Measurements from ENCODE around the gene GMDS. TPM values are rescaled to one million over a fixed set of nuclear protein-coding genes. Genes with fewer than 3 reads are reported as not detected.

GMDS gene
- total RNA-seq, 1 experiment from 2014 or later, result 27.6 TPM

GRCh38 chr6:1705183-1705582, 540.2 kb downstream of the GMDS start:
- TF ChIP-seq CTCF (conservative IDR thresholded peaks at IDR 0.05), result no peak
- Histone ChIP-seq H4K5ac (ENCODE audit: insufficient read length, low read depth, low read length) (no peak overlapping the region), H2BK120ac (ENCODE audit: low read depth, low read length, poor library complexity, severe bottlenecking) (no peak overlapping the region), H3K79me2 (ENCODE audit: insufficient read depth, low read length) (no peaks in the 10 kb centered on the region), H3K4me1 (ENCODE audit: insufficient read depth, low read length) (no peaks in the 10 kb centered on the region), H3K56ac (ENCODE audit: insufficient read length, low read depth, low read length) (no peak overlapping the region), H3K27ac (ENCODE audit: insufficient read length, low read depth, low read length) (no peak overlapping the region), H4K91ac (ENCODE audit: insufficient read length, low read depth, low read length) (no peak overlapping the region), H3K23me2 (ENCODE audit: insufficient read length, low read depth, low read length, poor library complexity, severe bottlenecking) (no peaks in the 10 kb centered on the region), H3K23ac (ENCODE audit: insufficient read length, low read depth, low read length) (no peak overlapping the region), H3K14ac (ENCODE audit: insufficient read depth, low read length) (no peak overlapping the region), H2BK12ac (ENCODE audit: insufficient read length, low read depth, low read length) (no peak overlapping the region), H2AFZ (ENCODE audit: low read length) (no peak overlapping the region), H3K4me2 (ENCODE audit: insufficient read depth, insufficient read length, low read length) (no peak overlapping the region), H3K79me1 (ENCODE audit: insufficient read depth, low read depth, low read length, poor library complexity, severe bottlenecking) (no peaks in the 10 kb centered on the region), H3K9ac (ENCODE audit: extremely low read depth, insufficient read length, low read length) (no peak overlapping the region), H2BK20ac (ENCODE audit: low read depth, low read length, poor library complexity, severe bottlenecking) (no peak overlapping the region), H4K8ac (replicated peaks; ENCODE audit: insufficient read length, low read depth, low read length) (no peak overlapping the region), H3K27me3 (ENCODE audit: insufficient read depth, low read length) (no peaks in the 10 kb centered on the region), H2AK5ac (ENCODE audit: insufficient read length, low read length) (no peak overlapping the region), H3K18ac (ENCODE audit: insufficient read length, low read depth, low read length) (no peak overlapping the region), H2BK15ac (ENCODE audit: low read depth, low read length) (no peak overlapping the region), H3K4ac (ENCODE audit: low read depth, low read length) (no peak overlapping the region), H4K20me1 (ENCODE audit: control insufficient read depth, insufficient read depth, insufficient read length) (no peaks in the 10 kb centered on the region), H3T11ph (ENCODE audit: low read length) (no peak overlapping the region), H3K9me3 (ENCODE audit: control insufficient read depth, low read depth, low read length) (no peaks in the 10 kb centered on the region), H2BK5ac (ENCODE audit: insufficient read length, low read length) (no peak overlapping the region)
- Mint-ChIP-seq H3K4me1 (peaks cover 0 to 2% of the 10 kb centered on the region in 2 experiments; a peak in 1 of 4 replicates), H3K27me3 (ENCODE audit: low read depth) (no peaks in the 10 kb centered on the region), H3K4me3 (no peak overlapping the region), H3K9me3 (no peaks in the 10 kb centered on the region), H3K36me3 (ENCODE audit: insufficient read depth in 1 of 3, low read depth in 3 of 3) (no peaks in the 10 kb centered on the region), H3K27ac (no peak overlapping the region)
- WGBS (ENCODE audit: extremely low coverage, insufficient read length, low lambda C conversion rate), result no CpG with 5 or more reads among the region's 4 CpGs
- DNase-seq, result no peak
